Fibroblast of skin of right quadriceps (primary cell): ENCODE results near the gene TRIM77.
"Not testable (repeated sequence)": the region's sequence is repeated elsewhere in the genome, so short reads cannot be mapped to it uniquely, and the experiment has no call there.

Source experiments
- DNase-seq: peaks from one replicate; pipeline ENCODE4 v3.0.0-alpha.2; 2013

Gene TRIM77, protein sequence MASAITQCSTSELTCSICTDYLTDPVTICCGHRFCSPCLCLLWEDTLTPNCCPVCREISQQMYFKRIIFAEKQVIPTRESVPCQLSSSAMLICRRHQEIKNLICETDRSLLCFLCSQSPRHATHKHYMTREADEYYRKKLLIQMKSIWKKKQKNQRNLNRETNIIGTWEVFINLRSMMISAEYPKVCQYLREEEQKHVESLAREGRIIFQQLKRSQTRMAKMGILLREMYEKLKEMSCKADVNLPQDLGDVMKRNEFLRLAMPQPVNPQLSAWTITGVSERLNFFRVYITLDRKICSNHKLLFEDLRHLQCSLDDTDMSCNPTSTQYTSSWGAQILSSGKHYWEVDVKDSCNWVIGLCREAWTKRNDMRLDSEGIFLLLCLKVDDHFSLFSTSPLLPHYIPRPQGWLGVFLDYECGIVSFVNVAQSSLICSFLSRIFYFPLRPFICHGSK

DNA sequence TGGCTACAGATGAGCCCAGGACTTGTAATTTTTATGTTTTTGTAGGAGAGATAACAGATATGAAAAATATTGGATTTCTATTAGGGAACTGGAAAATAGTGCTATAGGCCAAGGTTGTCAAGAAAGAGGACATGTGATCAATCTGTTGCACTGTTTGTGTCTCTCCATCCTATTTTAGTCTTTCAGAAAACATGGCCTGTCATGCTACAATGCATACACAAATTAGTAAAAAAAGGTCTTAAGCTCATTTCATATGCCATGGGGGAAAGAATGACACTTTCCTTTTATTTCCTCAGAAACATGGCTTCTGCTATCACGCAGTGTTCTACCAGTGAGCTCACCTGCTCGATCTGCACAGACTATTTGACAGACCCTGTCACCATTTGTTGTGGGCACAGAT, at the start of gene TRIM77:
TRIM77 (plus strand) TSS at position 301 of the 400 bp plus-strand sequence; CDS start at position 301, 0 bp downstream.
- DNase-seq: not testable (repeated sequence)

DNA sequence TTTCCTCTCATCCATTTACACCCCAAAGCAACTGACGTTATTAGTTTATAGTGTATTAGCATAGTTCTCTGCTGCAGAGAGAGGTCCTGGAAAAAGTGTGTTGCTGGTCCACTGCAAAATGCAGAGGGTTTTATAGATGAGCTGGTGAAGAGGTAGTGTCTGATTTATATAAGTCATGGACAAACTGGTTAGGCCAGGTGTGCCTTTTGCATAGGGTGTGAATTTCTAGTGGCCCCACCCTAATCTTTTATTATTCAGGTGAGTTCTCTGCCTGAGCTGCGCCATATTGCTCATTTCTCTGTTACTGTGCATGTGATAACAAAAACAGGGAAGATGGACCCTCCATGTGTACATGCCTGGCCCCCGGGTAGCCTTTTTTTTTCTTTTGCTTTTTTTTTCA, 43.1 kb upstream of the TRIM77 start:
- no peak for DNase-seq

DNA sequence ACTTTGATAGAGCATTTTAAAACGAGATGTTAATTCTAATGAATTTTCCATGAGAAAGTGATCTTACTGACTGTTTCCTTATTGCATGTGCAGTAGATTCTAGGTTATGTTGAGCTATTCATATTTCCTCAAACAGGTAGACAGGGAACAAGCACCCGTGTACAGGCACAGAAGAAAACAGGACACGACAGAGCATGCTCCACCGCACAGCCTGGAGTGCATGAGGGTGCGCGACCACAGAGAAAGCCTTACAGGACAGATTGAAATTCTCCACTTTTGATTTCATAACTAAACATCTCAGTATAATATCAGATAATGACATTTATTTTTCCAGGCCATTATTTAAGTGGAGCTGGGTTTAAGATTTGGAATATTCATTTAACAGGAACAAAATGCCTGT, 41.9 kb upstream of the TRIM77 start:
- DNase-seq: not testable (repeated sequence)

DNA sequence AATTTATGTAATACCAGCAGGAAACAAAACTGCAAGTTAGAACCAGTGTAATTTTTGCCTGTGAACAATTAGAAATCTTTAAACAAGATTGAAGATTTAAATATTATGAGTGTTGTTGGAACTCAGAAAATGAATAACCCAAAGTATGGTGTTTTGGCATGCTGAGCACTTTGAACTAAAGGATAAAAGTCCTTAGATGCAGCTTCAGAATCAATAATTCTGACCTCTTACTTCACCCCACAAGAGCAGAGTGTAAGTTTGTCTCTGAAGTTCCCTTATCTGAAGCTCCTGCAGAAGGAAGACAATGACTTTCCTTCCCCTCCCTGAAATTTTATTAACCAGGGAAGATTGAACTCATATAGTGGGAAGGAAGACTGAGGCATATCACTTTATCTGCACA, 40.5 kb upstream of the TRIM77 start:
- DNase-seq: not testable (repeated sequence)

DNA sequence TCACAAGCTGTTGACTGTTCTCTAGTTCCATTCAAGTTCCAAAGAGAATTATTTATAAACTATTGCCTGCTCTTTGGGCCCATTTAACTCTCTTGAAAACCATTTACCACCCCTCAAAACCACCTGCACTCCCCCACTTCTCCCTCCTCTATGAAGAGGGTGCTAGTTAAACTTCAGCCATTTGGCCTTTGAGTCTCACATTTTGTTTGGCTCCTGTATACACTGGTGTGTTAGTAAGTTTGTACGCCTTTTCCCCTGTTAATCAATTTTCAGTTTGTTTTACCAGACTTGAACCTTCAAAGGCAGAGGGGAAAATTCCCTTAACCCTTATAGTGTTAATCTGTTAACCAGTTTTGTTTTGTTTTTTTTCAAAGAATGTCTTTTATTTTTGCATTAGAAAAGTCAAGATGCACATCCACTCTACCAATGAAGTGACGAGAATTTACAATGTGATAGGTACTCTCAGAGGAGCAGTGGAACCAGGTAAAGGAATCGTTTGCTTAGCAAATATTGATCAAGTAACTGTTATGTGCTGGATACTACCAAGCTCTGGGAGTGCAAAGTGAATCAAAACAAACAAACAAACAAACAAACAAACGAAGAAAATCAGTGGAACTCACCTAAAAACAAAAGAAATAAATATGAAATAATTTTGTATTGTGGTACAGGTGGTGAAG, 40.0 kb upstream of the TRIM77 start:
- DNase-seq: not testable (repeated sequence)

DNA sequence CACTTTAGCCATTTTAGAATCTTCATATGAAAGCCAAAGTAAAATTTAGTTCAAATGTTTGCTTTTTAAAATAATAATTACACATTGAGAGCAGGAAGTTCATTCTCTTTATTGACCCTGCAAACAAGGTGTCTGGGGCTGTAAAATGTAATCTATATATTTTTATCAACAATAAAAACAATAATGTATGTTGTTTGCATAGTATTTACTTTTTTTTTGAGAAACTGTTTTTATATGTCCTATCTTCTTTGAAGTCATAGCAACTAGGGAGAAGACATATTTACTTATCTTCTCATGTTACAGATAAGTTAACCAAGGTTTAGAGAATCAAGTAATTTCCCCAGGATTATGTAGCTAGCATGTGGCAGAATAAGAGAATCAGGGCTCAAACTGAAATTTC, 37.6 kb upstream of the TRIM77 start:
- not testable (repeated sequence) for DNase-seq

DNA sequence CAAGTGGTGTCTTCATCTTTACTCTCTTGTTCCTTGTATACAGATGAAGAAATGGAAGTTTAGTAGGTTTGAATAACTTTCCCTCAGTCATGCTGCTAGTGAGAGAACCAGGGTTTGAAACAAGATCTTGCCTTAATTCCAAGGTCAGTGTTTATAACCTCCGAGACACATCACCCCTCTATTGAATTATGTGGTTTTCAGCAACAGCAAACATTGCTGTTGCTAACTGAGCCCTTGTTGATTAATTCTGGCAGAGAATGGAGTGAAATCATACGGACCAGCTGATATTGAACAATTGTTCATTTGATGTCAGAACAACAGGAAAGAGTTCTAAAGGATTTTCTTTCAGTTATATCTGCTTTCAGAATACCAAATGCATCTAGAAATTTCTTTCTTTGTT, 36.7 kb upstream of the TRIM77 start:
- not testable (repeated sequence) for DNase-seq

DNA sequence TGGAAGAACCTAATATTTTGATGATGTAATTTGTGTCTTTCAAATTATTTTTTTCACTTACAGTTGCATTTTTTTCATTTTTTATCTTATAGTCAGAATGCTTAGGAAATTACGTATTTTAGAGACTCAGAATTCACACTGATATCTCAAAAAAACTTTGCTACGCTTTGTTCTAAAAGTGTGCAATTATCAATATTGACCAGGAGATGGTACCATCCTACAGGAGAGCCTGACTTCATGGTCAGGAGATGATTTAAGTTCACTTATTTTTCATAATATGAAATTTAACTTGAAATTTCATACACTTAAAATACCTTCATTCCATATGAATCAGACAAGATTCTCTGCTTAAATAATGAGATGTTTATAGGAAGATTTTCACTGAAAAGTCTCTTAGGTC, 34.7 kb upstream of the TRIM77 start:
- not testable (repeated sequence) for DNase-seq

DNA sequence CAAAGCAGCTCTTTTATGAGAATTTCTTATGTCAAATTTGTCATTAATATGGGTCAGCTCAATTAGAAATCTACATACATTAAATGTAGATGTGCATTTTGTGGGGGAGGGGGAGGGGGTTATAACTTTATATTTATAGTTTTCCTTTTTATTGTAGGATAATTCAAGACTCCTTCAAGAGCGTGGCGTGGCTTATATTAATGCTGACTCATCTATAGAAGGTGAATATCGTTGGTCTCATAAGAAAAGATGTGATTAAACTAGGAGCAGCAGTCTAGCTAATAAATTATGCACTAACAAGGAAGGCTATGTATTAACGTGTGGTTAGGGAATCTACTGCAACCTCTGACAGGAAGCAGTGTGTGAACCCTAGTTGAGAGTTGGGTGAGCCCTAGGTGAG, 34.2 kb upstream of the TRIM77 start:
- DNase-seq: not testable (repeated sequence)

DNA sequence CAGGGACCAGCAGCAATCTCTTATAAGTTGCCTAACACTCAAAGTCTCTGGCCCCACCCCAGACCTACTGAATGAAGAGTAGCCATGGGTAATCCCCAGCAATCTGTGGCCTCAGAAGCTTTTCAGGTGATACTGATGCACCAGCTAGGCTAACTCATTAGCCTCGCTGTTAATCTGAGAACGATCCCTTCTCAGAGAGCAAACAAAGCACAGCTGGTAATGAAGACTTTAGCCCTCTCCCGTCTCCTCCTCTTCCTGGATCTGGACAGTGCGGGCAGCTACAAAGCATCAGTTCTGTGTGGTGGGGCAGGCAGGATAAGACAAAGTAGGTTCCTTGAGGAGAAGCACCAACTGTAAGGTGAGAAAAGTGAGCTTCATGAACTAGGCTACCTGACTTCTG, 3.0 kb upstream of the TRIM77 start:
- DNase-seq: not testable (repeated sequence)

DNA sequence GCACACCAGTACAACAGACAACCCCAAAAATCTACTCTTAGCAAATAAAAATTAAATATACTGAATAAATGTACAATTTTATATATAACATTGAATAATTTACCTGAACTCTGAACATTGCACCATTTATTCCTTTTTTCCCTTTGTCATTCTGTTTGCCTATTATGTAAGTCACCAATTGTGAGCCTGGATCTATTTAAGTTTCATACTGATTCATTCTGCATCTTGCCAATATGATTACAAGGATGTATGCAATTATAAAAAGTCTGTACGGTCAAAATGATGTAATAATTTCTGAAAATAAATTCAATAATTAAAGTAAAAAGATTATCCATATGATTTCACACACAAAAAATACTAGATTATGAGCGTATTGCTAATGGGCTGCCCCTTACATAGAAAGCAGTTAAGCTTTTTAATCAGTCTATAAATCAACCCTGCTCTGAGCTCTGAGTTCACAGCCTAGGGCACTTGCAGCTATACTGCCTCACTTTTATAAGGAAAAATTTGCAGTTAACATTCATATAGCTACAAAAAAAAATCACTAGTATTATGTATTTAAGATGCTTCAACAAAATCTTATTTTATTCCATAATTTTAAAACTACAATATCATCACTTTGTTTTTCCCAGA, 14.9 kb downstream of the TRIM77 start:
- not testable (repeated sequence) for DNase-seq

DNA sequence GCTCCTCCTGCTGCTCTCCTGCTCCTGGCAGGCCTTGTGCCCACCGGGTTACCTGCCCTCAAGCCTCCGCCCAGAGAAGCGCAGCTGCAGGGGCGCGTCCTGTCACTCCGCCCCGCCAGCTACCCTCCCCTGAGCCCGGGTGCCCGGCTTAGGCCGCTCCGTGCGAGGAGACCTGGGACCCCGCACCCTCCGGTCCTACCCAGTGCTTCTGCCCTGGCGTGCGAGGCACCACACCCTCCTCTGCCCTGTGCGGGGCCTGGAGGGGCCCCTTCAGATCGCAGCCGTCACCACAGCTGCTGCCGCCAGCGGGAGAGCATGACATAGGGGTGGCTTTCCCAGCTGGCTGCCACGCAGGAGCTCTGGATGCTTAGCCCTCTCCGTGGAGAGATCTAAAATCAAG, 20.1 kb downstream of the TRIM77 start:
- DNase-seq: not testable (repeated sequence)

DNA sequence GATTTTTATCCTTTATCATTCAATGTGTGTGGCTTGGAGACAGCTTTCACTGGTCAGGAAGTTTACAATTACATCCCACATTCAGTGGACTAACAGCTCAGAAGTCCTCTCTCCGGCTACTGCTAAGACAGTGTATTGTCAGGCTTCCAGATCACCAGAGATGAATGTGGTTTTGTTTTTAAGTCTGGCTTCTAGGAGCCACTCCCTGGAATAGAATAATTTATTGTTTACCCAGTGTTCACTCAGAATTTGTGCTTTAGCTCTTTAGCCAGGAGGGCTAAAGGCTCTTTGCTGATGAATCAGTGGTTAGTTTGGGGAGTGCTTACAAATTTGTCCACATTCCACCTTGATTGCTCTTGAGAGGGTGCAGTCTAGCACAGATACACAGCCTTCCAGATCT, 26.5 kb downstream of the TRIM77 start:
- DNase-seq: no peak

DNA sequence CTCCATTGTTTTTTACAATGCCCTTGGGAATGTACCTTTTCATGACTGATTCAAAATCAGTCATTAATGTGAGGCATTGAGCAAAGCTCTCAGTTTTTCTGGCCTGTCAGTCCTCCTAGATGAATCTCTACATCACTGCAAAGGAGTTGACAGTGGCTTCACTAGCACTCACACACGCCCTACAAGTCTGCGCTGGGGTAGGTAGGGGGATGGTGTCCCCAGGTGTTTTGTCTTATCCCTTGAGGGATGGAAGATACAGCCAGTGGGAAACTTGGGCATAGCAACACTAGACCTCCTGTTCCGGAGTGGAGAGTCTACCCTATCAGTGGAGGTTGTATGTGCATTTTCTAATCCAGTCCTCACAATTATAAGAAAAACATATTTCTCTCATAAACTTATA, 27.0 kb downstream of the TRIM77 start:
- DNase-seq: no peak

DNA sequence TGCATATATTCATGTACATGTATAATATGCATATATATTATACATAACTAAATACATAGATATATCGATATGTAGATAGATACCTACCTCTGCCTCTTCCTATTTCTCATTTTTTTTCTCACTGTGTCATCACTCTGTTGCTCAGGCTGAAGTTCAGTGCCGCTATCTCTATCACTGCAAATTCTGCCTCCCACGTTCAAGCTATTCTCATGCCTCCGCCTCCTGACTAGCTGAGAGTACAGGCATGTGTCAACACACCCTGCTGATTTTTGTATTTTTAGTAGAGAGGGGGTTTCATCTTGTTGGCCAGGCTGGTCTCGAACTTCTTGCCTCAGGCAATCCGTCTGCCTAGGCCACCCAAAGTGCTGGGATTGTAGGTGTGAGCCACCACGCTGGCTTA, 31.3 kb downstream of the TRIM77 start:
- not testable (repeated sequence) for DNase-seq

DNA sequence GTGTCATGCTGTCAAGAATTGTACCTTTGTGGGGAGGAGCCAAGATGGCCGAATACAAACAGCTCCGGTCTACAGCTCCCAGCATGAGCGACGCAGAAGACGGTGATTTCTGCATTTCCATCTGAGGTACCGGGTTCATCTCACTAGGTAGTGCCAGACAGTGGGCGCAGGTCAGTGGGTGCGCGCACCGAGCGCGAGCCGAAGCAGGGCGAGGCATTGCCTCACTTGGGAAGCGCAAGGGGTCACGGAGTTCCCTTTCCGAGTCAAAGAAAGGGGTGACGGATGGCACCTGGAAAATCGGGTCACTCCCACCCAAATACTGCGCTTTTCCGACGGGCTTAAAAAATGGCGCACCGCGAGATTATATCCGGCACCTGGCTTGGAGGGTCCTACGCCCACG, 34.1 kb downstream of the TRIM77 start:
- DNase-seq: not testable (repeated sequence)

DNA sequence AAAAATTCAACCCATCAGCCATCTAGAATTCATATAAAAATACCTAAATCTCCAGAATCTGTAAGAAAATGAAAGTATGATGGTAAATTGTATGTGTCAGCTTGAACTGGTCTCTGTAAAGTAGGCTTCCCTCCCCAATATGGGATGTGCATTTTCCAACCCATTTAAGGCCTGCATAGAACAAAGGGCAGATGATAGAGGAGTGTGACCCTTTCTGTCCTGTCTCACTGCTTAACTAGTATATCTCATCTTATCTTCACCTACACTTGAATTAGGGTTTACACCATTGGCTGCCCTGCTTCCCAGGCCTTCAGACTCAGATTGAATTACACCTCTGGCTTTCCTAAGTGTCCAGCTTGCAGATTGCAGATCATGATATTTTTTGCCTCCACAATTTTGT, 40.7 kb downstream of the TRIM77 start:
- DNase-seq: not testable (repeated sequence)
